H9 (cell line): ENCODE data around the gene FHOD3. TPM values are rescaled to one million over a fixed set of nuclear protein-coding genes. Genes with fewer than 3 reads are reported as not detected.

Experiments
- DNase-seq: peaks from one replicate; pipeline ENCODE4 v3.0.0-alpha.2; 2017
- H2AFZ ChIP-seq: one replicate; pipeline ENCODE4 v1.6.1; 2013; ENCODE audit warnings: mild to moderate bottlenecking, low read length, control low read depth, moderate library complexity
- H2AK5ac ChIP-seq: 2 replicates; pipeline ENCODE4 v1.6.1; 2013; ENCODE audit warnings: low read length, control low read depth, mixed read lengths; ENCODE audit not compliant: insufficient read length
- H2BK120ac ChIP-seq: one replicate; pipeline ENCODE4 v1.6.1; 2013; ENCODE audit warnings: low read depth, mild to moderate bottlenecking, low read length, control low read depth, inconsistent platforms; ENCODE audit not compliant: poor library complexity, severe bottlenecking
- H2BK12ac ChIP-seq: 2 replicates; pipeline ENCODE4 v1.6.1; 2013; ENCODE audit warnings: low read length, control low read depth, mixed read lengths, low read depth; ENCODE audit not compliant: insufficient read length
- H2BK15ac ChIP-seq: 2 replicates; pipeline ENCODE4 v1.6.1; 2013; ENCODE audit warnings: low read depth, low read length, control low read depth
- H2BK20ac ChIP-seq: one replicate; pipeline ENCODE4 v1.6.1; 2013; ENCODE audit warnings: low read depth, mild to moderate bottlenecking, low read length, control low read depth, inconsistent platforms; ENCODE audit not compliant: poor library complexity, severe bottlenecking
- H2BK5ac ChIP-seq: 2 replicates; pipeline ENCODE4 v1.6.1; 2013; ENCODE audit warnings: low read length, control low read depth, mixed read lengths; ENCODE audit not compliant: insufficient read length
- H3K14ac ChIP-seq: 2 replicates; pipeline ENCODE4 v1.6.1; 2013; ENCODE audit warnings: low read length, control low read depth; ENCODE audit not compliant: insufficient read depth
- H3K18ac ChIP-seq: 2 replicates; pipeline ENCODE4 v1.6.1; 2013; ENCODE audit warnings: low read depth, mild to moderate bottlenecking, mixed read lengths, low read length, control low read depth; ENCODE audit not compliant: insufficient read length
- H3K23ac ChIP-seq: 2 replicates; pipeline ENCODE4 v1.6.1; 2013; ENCODE audit warnings: low read length, control low read depth, mixed read lengths, low read depth; ENCODE audit not compliant: insufficient read length
- H3K23me2 ChIP-seq: 2 replicates; pipeline ENCODE4 v1.6.1; 2013; ENCODE audit warnings: low read depth, mild to moderate bottlenecking, mixed read lengths, low read length, control low read depth; ENCODE audit not compliant: insufficient read length, poor library complexity, severe bottlenecking
- H3K27ac ChIP-seq: 2 replicates; pipeline ENCODE4 v1.5.1; 2013; ENCODE audit warnings: low read length, control low read depth, mixed read lengths, low read depth; ENCODE audit not compliant: insufficient read length
- H3K27me3 ChIP-seq: 2 replicates; pipeline ENCODE4 v1.6.1; 2013; ENCODE audit warnings: low read length, control low read depth, inconsistent platforms; ENCODE audit not compliant: insufficient read depth
- H3K4ac ChIP-seq: 2 replicates; pipeline ENCODE4 v1.6.1; 2013; ENCODE audit warnings: low read depth, mild to moderate bottlenecking, control low read depth, inconsistent platforms, low read length, moderate library complexity
- H3K4me1 ChIP-seq: 2 replicates; pipeline ENCODE4 v1.6.1; 2013; ENCODE audit warnings: low read length, control low read depth, inconsistent platforms; ENCODE audit not compliant: insufficient read depth
- H3K4me2 ChIP-seq: 2 replicates; pipeline ENCODE4 v1.6.1; 2013; ENCODE audit warnings: low read length, control low read depth, mixed read lengths; ENCODE audit not compliant: insufficient read length, insufficient read depth
- H3K56ac ChIP-seq: 2 replicates; pipeline ENCODE4 v1.6.1; 2013; ENCODE audit warnings: low read depth, mild to moderate bottlenecking, mixed read lengths, low read length, control low read depth; ENCODE audit not compliant: insufficient read length
- H3K79me1 ChIP-seq: 2 replicates; pipeline ENCODE4 v1.6.1; 2013; ENCODE audit warnings: low read depth, mild to moderate bottlenecking, moderate library complexity, low read length, control low read depth, inconsistent platforms; ENCODE audit not compliant: insufficient read depth, poor library complexity, severe bottlenecking
- H3K79me2 ChIP-seq: 2 replicates; pipeline ENCODE4 v1.6.1; 2013; ENCODE audit warnings: low read length, control low read depth, inconsistent platforms; ENCODE audit not compliant: insufficient read depth
- H3K9ac ChIP-seq: 2 replicates; pipeline ENCODE4 v1.6.1; 2013; ENCODE audit warnings: low read length, control low read depth, mixed read lengths; ENCODE audit not compliant: insufficient read length; ENCODE audit errors: extremely low read depth
- H3K9me3 ChIP-seq: one replicate; pipeline ENCODE4 v1.6.1; 2013; ENCODE audit warnings: low read depth, low read length, inconsistent platforms; ENCODE audit not compliant: control insufficient read depth
- H3T11ph ChIP-seq: one replicate; pipeline ENCODE4 v1.6.1; 2013; ENCODE audit warnings: mild to moderate bottlenecking, low read length, control low read depth, inconsistent platforms
- H4K20me1 ChIP-seq: one replicate; pipeline ENCODE4 v1.6.1; 2013; ENCODE audit not compliant: control insufficient read depth, insufficient read length, insufficient read depth
- H4K5ac ChIP-seq: 2 replicates; pipeline ENCODE4 v1.6.1; 2013; ENCODE audit warnings: low read depth, mild to moderate bottlenecking, mixed read lengths, low read length, control low read depth; ENCODE audit not compliant: insufficient read length
- H4K8ac ChIP-seq: replicated peaks from 2 replicates; pipeline ENCODE4 v1.6.1; 2013; ENCODE audit warnings: low read length, control low read depth, mixed read lengths, low read depth; ENCODE audit not compliant: insufficient read length
- H4K91ac ChIP-seq: 2 replicates; pipeline ENCODE4 v1.6.1; 2013; ENCODE audit warnings: low read depth, mild to moderate bottlenecking, moderate library complexity, mixed read lengths, low read length, control low read depth; ENCODE audit not compliant: insufficient read length
- H3K27ac Mint-ChIP-seq, 3 experiments: 2 replicates in 2 of 3; 3 replicates in 1 of 3; pipeline ENCODE4 v1.8.0; 2020 to 2021; ENCODE audit warnings: mixed read lengths in 3 of 3, mild to moderate bottlenecking in 1 of 3, moderate library complexity in 1 of 3
- H3K27me3 Mint-ChIP-seq: 2 replicates; pipeline ENCODE4 v1.8.0; 2021; ENCODE audit warnings: low read depth, mild to moderate bottlenecking, moderate library complexity, mixed read lengths
- H3K36me3 Mint-ChIP-seq, 3 experiments: 2 replicates in 2 of 3; 3 replicates in 1 of 3; pipeline ENCODE4 v1.8.0; 2020 to 2021; ENCODE audit warnings: low read depth in 3 of 3, mixed read lengths in 3 of 3; ENCODE audit not compliant: insufficient read depth in 1 of 3
- H3K4me1 Mint-ChIP-seq, 2 experiments: 2 replicates each; pipeline ENCODE4 v1.8.0; 2020; ENCODE audit warnings: mixed read lengths in 2 of 2
- H3K4me3 Mint-ChIP-seq, 2 experiments: 2 replicates in 1 of 2; 3 replicates in 1 of 2; pipeline ENCODE4 v1.8.0; 2020 to 2021; ENCODE audit warnings: mild to moderate bottlenecking in 2 of 2, mixed read lengths in 2 of 2, moderate library complexity in 1 of 2
- H3K9me3 Mint-ChIP-seq, 2 experiments: 2 replicates in 1 of 2; 3 replicates in 1 of 2; pipeline ENCODE4 v1.8.0; 2020; ENCODE audit warnings: mild to moderate bottlenecking in 2 of 2, mixed read lengths in 2 of 2, moderate library complexity in 1 of 2
- WGBS: extraction: QIAGEN DNeasy Blood & Tissue Kit; methylation state at CpG from one replicate; pipeline ENCODE4 v1.1.7; 2013; ENCODE audit warnings: missing lambda C conversion rate, low lambda C conversion rate, mixed read lengths; ENCODE audit not compliant: insufficient read length; ENCODE audit errors: extremely low coverage; 5-methylcytosine and 5-hydroxymethylcytosine counted together
- total RNA-seq: library from RNA; stranded (reverse); gene quantifications from 2 replicates; pipeline ENCODE4 v1.2.1, GENCODE V29; 2021
- TF ChIP-seq, protein P1 (sequence below): fragments of 200-600 bp; sonication (generic); conservative IDR thresholded peaks from 3 replicates; pipeline ENCODE4 v1.8.0; 2021; ENCODE audit warnings: antibody characterized with exemption, mild to moderate bottlenecking

FHOD3 gene
- total RNA-seq, 1 experiment from 2014 or later = 8.0 TPM

DNA sequence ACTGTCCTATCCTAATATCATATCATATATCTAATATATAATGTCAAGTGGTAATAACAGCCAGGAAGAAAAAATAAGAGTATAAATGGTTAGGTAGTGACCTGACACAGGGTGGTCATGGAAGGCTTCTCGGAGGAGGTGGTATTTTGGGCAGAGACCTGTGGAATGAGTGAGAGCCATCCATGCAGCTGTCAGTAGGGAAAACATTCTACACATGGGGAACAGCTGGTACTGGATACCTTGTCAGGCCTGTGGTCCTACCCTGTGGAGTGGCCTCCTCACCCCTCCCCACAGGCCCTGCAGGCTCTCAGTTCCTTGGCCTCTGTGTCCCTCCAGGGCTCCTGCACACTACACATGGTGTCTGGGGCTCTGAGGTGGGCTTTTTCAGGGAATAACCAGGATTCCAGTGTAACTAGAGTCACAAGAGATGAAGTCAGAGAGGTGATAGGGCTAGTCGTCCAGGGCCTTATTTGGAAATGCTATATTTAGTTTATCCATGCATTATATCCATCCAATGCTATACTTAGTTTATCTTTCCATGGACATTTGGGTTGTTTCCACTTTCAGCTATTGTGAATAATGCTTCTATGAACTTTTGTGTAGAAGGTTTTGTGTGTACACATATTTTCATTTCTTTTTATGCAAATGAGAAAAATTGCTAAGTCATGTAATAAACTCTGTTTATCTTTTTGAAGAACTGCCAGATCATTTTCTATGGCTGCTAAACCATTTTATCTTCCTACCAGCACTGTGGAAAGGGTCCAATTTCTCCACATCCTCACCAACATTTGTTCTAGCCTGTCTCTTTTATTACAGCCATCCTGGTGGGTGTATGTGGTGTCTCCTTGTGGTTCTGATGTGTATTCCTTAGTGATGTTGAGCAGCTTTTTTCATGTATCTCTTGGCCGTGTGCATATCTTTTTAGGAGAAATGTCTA lies 455.7 kb downstream of the FHOD3 start:
- H4K91ac ChIP-seq = no peak overlapping the region
- H3K56ac ChIP-seq = no peak overlapping the region
- H3K27ac ChIP-seq = no peak overlapping the region
- H2BK120ac ChIP-seq = no peak overlapping the region
- H3K9me3 ChIP-seq = no peaks in the 10 kb centered on the region
- no peak overlapping the region for H3K23ac ChIP-seq
- TF ChIP-seq, protein P1, sequence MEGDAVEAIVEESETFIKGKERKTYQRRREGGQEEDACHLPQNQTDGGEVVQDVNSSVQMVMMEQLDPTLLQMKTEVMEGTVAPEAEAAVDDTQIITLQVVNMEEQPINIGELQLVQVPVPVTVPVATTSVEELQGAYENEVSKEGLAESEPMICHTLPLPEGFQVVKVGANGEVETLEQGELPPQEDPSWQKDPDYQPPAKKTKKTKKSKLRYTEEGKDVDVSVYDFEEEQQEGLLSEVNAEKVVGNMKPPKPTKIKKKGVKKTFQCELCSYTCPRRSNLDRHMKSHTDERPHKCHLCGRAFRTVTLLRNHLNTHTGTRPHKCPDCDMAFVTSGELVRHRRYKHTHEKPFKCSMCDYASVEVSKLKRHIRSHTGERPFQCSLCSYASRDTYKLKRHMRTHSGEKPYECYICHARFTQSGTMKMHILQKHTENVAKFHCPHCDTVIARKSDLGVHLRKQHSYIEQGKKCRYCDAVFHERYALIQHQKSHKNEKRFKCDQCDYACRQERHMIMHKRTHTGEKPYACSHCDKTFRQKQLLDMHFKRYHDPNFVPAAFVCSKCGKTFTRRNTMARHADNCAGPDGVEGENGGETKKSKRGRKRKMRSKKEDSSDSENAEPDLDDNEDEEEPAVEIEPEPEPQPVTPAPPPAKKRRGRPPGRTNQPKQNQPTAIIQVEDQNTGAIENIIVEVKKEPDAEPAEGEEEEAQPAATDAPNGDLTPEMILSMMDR = no peak
- no peak overlapping the region for H3K14ac ChIP-seq
- peaks cover 0 to 4% (median 3%) of the 10 kb centered on the region in 3 experiments; a peak in 4 of 7 replicates for H3K36me3 Mint-ChIP-seq
- no peak overlapping the region for H3K9ac ChIP-seq
- DNase-seq = no peak
- H3K27ac Mint-ChIP-seq = peak overlapping the region in 1 of 3 experiments; percentile 66; a peak in 1 of 7 replicates
- H3K27me3 Mint-ChIP-seq = no peaks in the 10 kb centered on the region; the same call in 1 of the 2 replicates
- no CpG with 5 or more reads among the region's 3 CpGs for WGBS
- H2BK5ac ChIP-seq = no peak overlapping the region
- H2AFZ ChIP-seq = no peak overlapping the region
- H4K20me1 ChIP-seq = no peaks in the 10 kb centered on the region
- H2AK5ac ChIP-seq = no peak overlapping the region
- H3K27me3 ChIP-seq = no peaks in the 10 kb centered on the region
- no peak overlapping the region for H2BK12ac ChIP-seq
- H2BK15ac ChIP-seq = no peak overlapping the region
- H3K79me1 ChIP-seq = no peaks in the 10 kb centered on the region
- H3K4ac ChIP-seq = no peak overlapping the region
- no peak overlapping the region for H4K5ac ChIP-seq
- no peak overlapping the region for H2BK20ac ChIP-seq
- H3K4me3 Mint-ChIP-seq = no peak overlapping the region
- H3K79me2 ChIP-seq = no peaks in the 10 kb centered on the region
- H3T11ph ChIP-seq = no peak overlapping the region
- no peaks in the 10 kb centered on the region for H3K4me1 ChIP-seq
- no peaks in the 10 kb centered on the region for H3K23me2 ChIP-seq
- H3K18ac ChIP-seq = no peak overlapping the region
- H4K8ac ChIP-seq = no peak overlapping the region
- H3K9me3 Mint-ChIP-seq = no peaks in the 10 kb centered on the region; a peak in 2 of 5 replicates
- no peaks in the 10 kb centered on the region for H3K4me1 Mint-ChIP-seq
- H3K4me2 ChIP-seq = no peak overlapping the region
